Stomach (tissue), 9 donors: Measurements from ENCODE around the gene HEATR9. TPM values are rescaled to one million over a fixed set of nuclear protein-coding genes. Genes with fewer than 3 reads are reported as not detected.

ENCODE experiments used
- DNase-seq, 2 donors: peaks; one replicate each; pipeline versions ENCODE4 v3.0.0 to v3.0.0-alpha.2; 2013 to 2019
- H3K27ac ChIP-seq, 5 donors: fragments of 200-600 bp in 4 of 5; sonication (generic) in 4 of 5; one replicate each; pipeline ENCODE4 v1.5.1; 2013 to 2019; ENCODE audit warnings: mild to moderate bottlenecking in 1 of 5, moderate library complexity in 1 of 5
- H3K27me3 ChIP-seq, 3 donors: fragments of 200-600 bp; sonication (generic); one replicate each; pipeline ENCODE4 v1.5.1; 2017 to 2019; ENCODE audit warnings: mixed run types in 1 of 3
- H3K36me3 ChIP-seq, 4 donors: fragments of 200-600 bp; sonication (generic); 1 replicate in 3 of 4; 2 replicates in 1 of 4; pipeline ENCODE4 v1.5.1; 2016 to 2019
- H3K4me1 ChIP-seq, 4 donors: fragments of 200-600 bp; sonication (generic); one replicate each; pipeline ENCODE4 v1.5.1; 2016 to 2019
- H3K4me3 ChIP-seq, 4 donors: fragments of 200-600 bp; sonication (generic) in 3 of 4; one replicate each; pipeline ENCODE4 v1.5.1; 2016 to 2019; ENCODE audit warnings: mild to moderate bottlenecking in 1 of 4
- H3K9me3 ChIP-seq, 4 donors: fragments of 200-600 bp; sonication (generic); one replicate each; pipeline ENCODE4 v1.5.1; 2016 to 2019
- EP300 ChIP-seq: sonication (generic); formaldehyde crosslinking; IDR thresholded peaks from one replicate; pipeline ENCODE4 v1.6.1; 2017; ENCODE audit warnings: antibody characterized with exemption
- POLR2A ChIP-seq, 4 donors: fragments of 450-650 bp; IDR thresholded peaks; one replicate each; pipeline ENCODE4 v1.6.1; 2016; ENCODE audit warnings: antibody characterized with exemption in 4 of 4, control low read depth in 2 of 4, mild to moderate bottlenecking in 1 of 4, moderate library complexity in 1 of 4
- POLR2AphosphoS5 ChIP-seq, 3 donors: sonication (generic); formaldehyde crosslinking; IDR thresholded peaks; one replicate each; pipeline ENCODE4 v1.6.1; 2016; ENCODE audit warnings: antibody characterized with exemption in 3 of 3
- WGBS, 5 donors: extraction: QIAGEN DNeasy Blood & Tissue Kit in 3 of 5; methylation state at CpG; one replicate each; pipeline versions ENCODE4 v1.1.5 to v1.1.7; 2013 to 2018; 5-methylcytosine and 5-hydroxymethylcytosine counted together
- intact Hi-C: fragments of 100-400 bp; cut with DNase I; formaldehyde crosslinking; loops from one replicate; pipeline ENCODE4 v1.15.1; 2023; ENCODE audit warnings: low total_unique reads
- polyA plus RNA-seq, 3 donors: library from polyadenylated mRNA; stranded (reverse); fragments of 200-250 nt; gene quantifications; one replicate each; pipeline ENCODE4 v1.2.3, GENCODE V29; 2013
- total RNA-seq, 5 donors: library from RNA; depleted of rRNA; stranded (reverse); fragments of >200 nt; gene quantifications; one replicate each; pipeline versions ENCODE4 v1.1.0 to v1.2.3, GENCODE V29; 2014 to 2016
- TF ChIP-seq, protein P1 (sequence below), 7 experiments: fragments of 450-650 bp in 4 of 7; fragments of 200-600 bp in 3 of 7; sonication (generic) in 3 of 7; IDR thresholded peaks; one replicate each; pipeline ENCODE4 v1.5.1; 2016 to 2019; ENCODE audit warnings: antibody characterized with exemption in 7 of 7, control low read depth in 2 of 7, mild to moderate bottlenecking in 1 of 7
- donor health status: healthy with polysubstance abuse.
- donor health status: Bipolar disorder and iron deficiency.
- donor health status: healthy.

The HEATR9 gene
- total and polyA plus RNA-seq, 8 donors, result 0.29 TPM; not detected in 7

- intact Hi-C loops, result no loop called here
- Histone ChIP-seq H3K9me3 (no peaks in the 10 kb centered on the region), H3K27me3 (no peaks in the 10 kb centered on the region), H3K27ac (no peak overlapping the region), H3K4me3 (no peak overlapping the region), H3K4me1 (no peaks in the 10 kb centered on the region), H3K36me3 (peaks cover 0 to 12% (median 0%) of the 10 kb centered on the region in 4 donors)
- DNase-seq, result no peak
- TF ChIP-seq POLR2AphosphoS5 (IDR thresholded peaks at IDR 0.05) (no peak), POLR2A (IDR thresholded peaks at IDR 0.05) (no peak), EP300 (no peak)
- TF ChIP-seq, protein P1, sequence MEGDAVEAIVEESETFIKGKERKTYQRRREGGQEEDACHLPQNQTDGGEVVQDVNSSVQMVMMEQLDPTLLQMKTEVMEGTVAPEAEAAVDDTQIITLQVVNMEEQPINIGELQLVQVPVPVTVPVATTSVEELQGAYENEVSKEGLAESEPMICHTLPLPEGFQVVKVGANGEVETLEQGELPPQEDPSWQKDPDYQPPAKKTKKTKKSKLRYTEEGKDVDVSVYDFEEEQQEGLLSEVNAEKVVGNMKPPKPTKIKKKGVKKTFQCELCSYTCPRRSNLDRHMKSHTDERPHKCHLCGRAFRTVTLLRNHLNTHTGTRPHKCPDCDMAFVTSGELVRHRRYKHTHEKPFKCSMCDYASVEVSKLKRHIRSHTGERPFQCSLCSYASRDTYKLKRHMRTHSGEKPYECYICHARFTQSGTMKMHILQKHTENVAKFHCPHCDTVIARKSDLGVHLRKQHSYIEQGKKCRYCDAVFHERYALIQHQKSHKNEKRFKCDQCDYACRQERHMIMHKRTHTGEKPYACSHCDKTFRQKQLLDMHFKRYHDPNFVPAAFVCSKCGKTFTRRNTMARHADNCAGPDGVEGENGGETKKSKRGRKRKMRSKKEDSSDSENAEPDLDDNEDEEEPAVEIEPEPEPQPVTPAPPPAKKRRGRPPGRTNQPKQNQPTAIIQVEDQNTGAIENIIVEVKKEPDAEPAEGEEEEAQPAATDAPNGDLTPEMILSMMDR (IDR thresholded peaks at IDR 0.05), result no peak
- 88 to 100% (median 100%) methylated on average over 1 of the region's 1 CpG for WGBS, 5 donors
Observed at GRCh38 chr17:35866341-35866950, 2.2 kb downstream of the HEATR9 start.

DNA sequence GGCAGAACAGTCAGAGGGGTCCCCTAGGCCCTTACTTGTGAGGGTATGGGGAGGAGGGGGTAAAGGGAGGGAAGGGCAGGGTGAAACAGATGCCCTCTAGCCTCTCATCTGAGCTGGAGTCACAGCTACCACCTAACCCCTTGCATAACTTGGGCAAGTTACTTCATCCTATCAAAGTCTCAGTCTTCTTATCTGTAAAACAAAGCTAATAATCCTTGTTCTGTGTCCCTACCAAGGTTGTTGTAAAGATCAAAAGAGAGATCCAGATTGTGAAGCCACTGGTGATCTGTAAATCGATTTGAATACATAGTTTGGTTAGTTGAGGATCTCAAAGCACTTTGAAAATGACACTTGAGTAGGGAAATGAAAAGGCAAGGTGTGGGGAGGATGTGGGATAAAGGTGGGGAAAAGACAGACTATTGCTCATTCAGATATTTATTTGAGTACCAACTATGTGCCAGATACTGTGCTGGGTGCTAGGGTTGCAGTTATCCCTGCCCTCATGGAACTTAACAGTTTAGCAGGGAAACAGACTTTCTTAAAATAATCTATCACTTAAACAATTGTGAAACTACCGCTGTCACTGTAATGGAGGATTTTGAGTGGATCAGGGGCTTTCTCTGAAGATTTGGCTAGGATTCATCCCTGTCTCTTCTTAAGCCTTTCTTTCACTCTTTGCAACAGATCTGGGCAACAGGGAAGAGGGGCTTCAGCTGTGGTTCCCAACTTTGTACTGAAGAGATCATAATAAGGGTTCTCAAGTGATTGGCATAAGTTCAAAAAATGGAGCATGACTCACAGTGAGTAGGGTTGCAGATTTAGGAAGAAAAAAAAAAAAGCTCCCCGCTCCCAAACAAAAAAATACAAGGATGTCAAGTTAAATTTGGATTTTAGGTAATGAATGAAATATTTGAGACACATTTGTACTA, 3.0 kb downstream of the HEATR9 start:
- Histone ChIP-seq H3K27me3 (no peaks in the 10 kb centered on the region), H3K4me3 (no peak overlapping the region), H3K4me1 (no peaks in the 10 kb centered on the region), H3K27ac (no peak overlapping the region), H3K9me3 (no peaks in the 10 kb centered on the region), H3K36me3 (peaks cover 0 to 12% (median 0%) of the 10 kb centered on the region in 4 donors)
- intact Hi-C loops, result no loop called here
- TF ChIP-seq, protein P1 (IDR thresholded peaks at IDR 0.05), result no peak
- TF ChIP-seq POLR2AphosphoS5 (IDR thresholded peaks at IDR 0.05), result no peak
- no peak for TF ChIP-seq POLR2A (IDR thresholded peaks at IDR 0.05)
- TF ChIP-seq EP300, result no peak
- DNase-seq, result no peak
- 61 to 77% (median 69%) methylated on average over 3 of the region's 3 CpGs for WGBS, 5 donors

DNA sequence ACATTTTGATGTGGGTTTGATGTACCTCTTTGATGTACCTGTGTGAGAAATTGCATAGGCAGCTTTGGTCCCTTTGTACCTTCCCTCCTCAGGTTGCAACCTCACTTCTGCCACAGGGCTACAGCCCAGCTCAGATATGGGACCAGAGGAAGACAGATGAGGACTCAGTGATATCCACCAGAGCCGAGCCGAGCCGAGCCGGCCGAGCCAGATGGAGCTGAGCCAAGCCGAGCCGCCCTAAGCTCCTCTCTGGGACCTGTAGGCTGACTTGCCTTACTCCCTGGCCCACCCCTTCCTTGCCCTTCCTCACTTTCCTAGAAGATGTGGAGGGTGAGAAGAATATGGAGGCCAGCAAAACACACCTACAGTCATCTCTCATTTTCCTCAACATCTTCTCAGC, 3.8 kb downstream of the HEATR9 start:
- intact Hi-C loops, result no loop called here
- Histone ChIP-seq H3K4me1 (no peaks in the 10 kb centered on the region), H3K27me3 (no peaks in the 10 kb centered on the region), H3K36me3 (peaks cover 0 to 12% (median 0%) of the 10 kb centered on the region in 4 donors), H3K27ac (no peak overlapping the region), H3K9me3 (no peaks in the 10 kb centered on the region), H3K4me3 (no peak overlapping the region)
- WGBS, 5 donors, result 81 to 98% (median 86%) methylated on average over 7 of the region's 7 CpGs
- TF ChIP-seq EP300 (no peak), POLR2AphosphoS5 (IDR thresholded peaks at IDR 0.05) (no peak), POLR2A (IDR thresholded peaks at IDR 0.05) (no peak)
- TF ChIP-seq, protein P1 (IDR thresholded peaks at IDR 0.05), result no peak
- DNase-seq, result no peak

- Histone ChIP-seq H3K4me1 (no peaks in the 10 kb centered on the region), H3K27me3 (no peaks in the 10 kb centered on the region), H3K36me3 (peaks cover 0 to 40% (median 26%) of the 10 kb centered on the region in 4 donors), H3K9me3 (no peaks in the 10 kb centered on the region), H3K27ac (no peak overlapping the region), H3K4me3 (no peak overlapping the region)
- intact Hi-C loops, result no loop called here
- TF ChIP-seq, protein P1 (IDR thresholded peaks at IDR 0.05), result no peak
- TF ChIP-seq POLR2AphosphoS5 (IDR thresholded peaks at IDR 0.05), result no peak
- TF ChIP-seq EP300, result no peak
- no peak for TF ChIP-seq POLR2A (IDR thresholded peaks at IDR 0.05)
- 88 to 100% (median 92%) methylated on average over 2 of the region's 2 CpGs for WGBS, 5 donors
- no peak for DNase-seq
Observed at GRCh38 chr17:35856603-35857002, 12.1 kb downstream of the HEATR9 start.
